OCI-LY1 (cell line): ENCODE measurements around the gene GYS2.

Experiments
- H2AFZ ChIP-seq: fragments of 200-600 bp; sonication (generic), shearing (Covaris generic); 2 replicates; pipeline ENCODE4 v1.6.0; 2014; ENCODE audit warnings: antibody characterized with exemption, mild to moderate bottlenecking, low read length
- H3F3A ChIP-seq: fragments of 200-600 bp; sonication (generic), shearing (Covaris generic); 2 replicates; pipeline ENCODE4 v1.6.0; 2014; ENCODE audit warnings: mild to moderate bottlenecking, antibody characterized with exemption, low read length, moderate library complexity; ENCODE audit not compliant: insufficient read depth
- H3K27ac ChIP-seq: fragments of 200-600 bp; sonication (generic); 2 replicates; pipeline ENCODE4 v1.5.1; 2014; ENCODE audit warnings: low read length, mixed run types, mild to moderate bottlenecking, low read depth; ENCODE audit not compliant: poor library complexity, severe bottlenecking
- H3K27me3 ChIP-seq: fragments of 200-600 bp; sonication (generic); 2 replicates; pipeline ENCODE4 v1.6.0; 2014; ENCODE audit warnings: antibody characterized with exemption, mild to moderate bottlenecking, low read length, moderate library complexity; ENCODE audit not compliant: insufficient read depth
- H3K36me3 ChIP-seq: fragments of 200-600 bp; sonication (generic); 2 replicates; pipeline ENCODE4 v1.6.1; 2014; ENCODE audit warnings: mild to moderate bottlenecking, antibody characterized with exemption, low read length, moderate library complexity, mixed read lengths; ENCODE audit not compliant: insufficient read depth
- H3K4me1 ChIP-seq: fragments of 200-600 bp; sonication (generic); 2 replicates; pipeline ENCODE4 v1.5.1; 2014; ENCODE audit warnings: mild to moderate bottlenecking, low read length, moderate library complexity; ENCODE audit not compliant: insufficient read depth, severe bottlenecking
- H3K4me2 ChIP-seq: fragments of 200-600 bp; sonication (generic), shearing (Covaris generic); 2 replicates; pipeline ENCODE4 v1.6.1; 2014; ENCODE audit warnings: low read length
- H3K4me3 ChIP-seq: fragments of 200-600 bp; sonication (generic); 2 replicates; pipeline ENCODE4 v1.5.1; 2014; ENCODE audit warnings: low read length, low read depth, mild to moderate bottlenecking, mixed read lengths; ENCODE audit not compliant: poor library complexity, severe bottlenecking
- H3K79me2 ChIP-seq: fragments of 200-600 bp; shearing (Covaris generic); 2 replicates; pipeline ENCODE4 v1.6.1; 2016; ENCODE audit warnings: mixed run types, low read length, mixed read lengths; ENCODE audit not compliant: insufficient read depth
- H3K9ac ChIP-seq: fragments of 200-600 bp; sonication (generic), shearing (Covaris generic); 2 replicates; pipeline ENCODE4 v1.6.1; 2014; ENCODE audit warnings: mild to moderate bottlenecking, low read length, mixed read lengths
- H3K9me2 ChIP-seq: fragments of 200-600 bp; sonication (generic), shearing (Covaris generic); 2 replicates; pipeline ENCODE4 v1.6.1; 2014; ENCODE audit warnings: low read depth, mild to moderate bottlenecking, low read length, mixed read lengths
- H3K9me3 ChIP-seq: fragments of 200-600 bp; shearing (Covaris generic); 2 replicates; pipeline ENCODE4 v1.6.1; 2014; ENCODE audit warnings: low read length, mixed read lengths
- H4K20me1 ChIP-seq: fragments of 200-600 bp; sonication (generic), shearing (Covaris generic); 2 replicates; pipeline ENCODE4 v1.6.0; 2016; ENCODE audit warnings: mild to moderate bottlenecking, low read length; ENCODE audit not compliant: insufficient read depth
- CTCF ChIP-seq: fragments of 200-600 bp; sonication (generic), shearing (Covaris generic); IDR thresholded peaks from 2 replicates; pipeline ENCODE4 v1.5.1; 2017; ENCODE audit warnings: mild to moderate bottlenecking, antibody characterized with exemption, low read length, moderate library complexity, mixed read lengths
- EZH2 ChIP-seq: fragments of 200-600 bp; sonication (generic), shearing (Covaris generic); IDR thresholded peaks from 2 replicates; pipeline ENCODE4 v1.8.0; 2017; ENCODE audit warnings: borderline replicate concordance, mixed run types, mild to moderate bottlenecking, antibody characterized with exemption, low read length, moderate library complexity, mixed read lengths

GYS2 gene

DNA sequence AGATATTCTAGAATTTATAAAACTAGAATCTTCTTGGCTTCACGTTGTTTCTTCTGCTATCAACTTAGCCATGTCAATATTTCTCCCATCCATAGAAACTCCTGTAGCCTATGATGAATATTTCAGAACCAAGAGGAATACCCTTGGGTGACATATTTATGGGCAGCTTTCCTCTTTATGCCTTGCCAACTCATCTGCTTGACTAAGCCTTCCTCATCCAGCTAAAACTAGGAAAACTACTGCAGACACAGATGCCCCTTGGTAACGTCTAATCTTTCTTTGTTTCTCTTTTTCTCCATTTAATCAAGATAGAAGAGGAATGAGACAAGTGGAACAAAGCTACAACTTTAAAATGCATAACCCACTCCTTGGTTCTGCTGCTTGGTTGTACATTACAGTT lies 96.8 kb downstream of the GYS2 start:
- Histone ChIP-seq H3K9me2 (no peaks in the 10 kb centered on the region), H3K36me3 (peaks cover 25% of the 10 kb centered on the region; the same call in 1 of the 2 replicates), H2AFZ (no peak overlapping the region), H3K9ac (no peak overlapping the region), H3K4me1 (peaks cover 10% of the 10 kb centered on the region), H4K20me1 (no peaks in the 10 kb centered on the region), H3K4me2 (no peak overlapping the region), H3K27me3 (no peaks in the 10 kb centered on the region), H3K9me3 (no peaks in the 10 kb centered on the region), H3K79me2 (peaks cover 44% of the 10 kb centered on the region), H3F3A (no peaks in the 10 kb centered on the region), H3K4me3 (no peak overlapping the region), H3K27ac (no peak overlapping the region)
- no peak for TF ChIP-seq EZH2
- TF ChIP-seq CTCF: no peak

DNA sequence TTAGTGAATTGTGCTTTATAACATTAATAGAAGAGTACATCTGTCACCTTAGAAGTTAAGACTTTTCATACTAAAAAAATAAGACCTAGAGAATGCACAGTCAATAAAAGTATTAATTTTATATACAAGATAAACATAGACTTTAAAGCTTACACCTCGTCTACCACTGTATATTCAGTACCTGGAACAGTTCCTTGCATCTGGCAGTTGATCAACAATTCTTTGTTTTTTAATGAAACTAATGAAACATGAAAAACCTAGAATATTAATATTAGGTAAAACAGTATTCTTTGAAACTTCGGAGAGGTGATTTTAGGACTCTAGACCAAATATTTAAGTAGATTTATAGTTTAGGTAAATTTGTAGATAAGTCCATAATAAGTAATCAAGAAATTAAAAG lies 98.8 kb downstream of the GYS2 start:
- Histone ChIP-seq H3K79me2 (peaks cover 55% of the 10 kb centered on the region), H3F3A (no peaks in the 10 kb centered on the region)

DNA sequence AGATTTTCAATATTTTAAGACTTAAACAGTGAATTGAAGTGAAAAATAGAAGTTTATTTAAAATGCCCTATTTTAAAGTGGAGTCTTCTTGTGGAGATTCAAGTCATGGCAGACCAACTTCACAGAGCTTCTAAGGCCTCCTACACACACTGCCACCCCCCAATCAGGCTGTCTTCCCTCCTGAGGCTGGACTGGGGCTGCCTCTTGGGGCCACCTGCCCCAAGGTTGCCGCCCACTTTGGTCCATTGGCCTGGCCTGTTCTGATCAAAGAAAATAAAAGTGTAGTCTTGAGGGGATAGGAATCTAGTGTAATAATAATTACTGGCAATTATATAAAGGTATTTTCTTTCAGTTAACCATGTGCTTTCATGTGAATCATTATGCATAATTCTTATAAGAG lies 101.8 kb downstream of the GYS2 start:
- Histone ChIP-seq H2AFZ (no peak overlapping the region), H3K9me3 (no peaks in the 10 kb centered on the region), H3F3A (no peaks in the 10 kb centered on the region), H3K4me1 (peaks cover 32% of the 10 kb centered on the region), H3K9ac (peak overlapping the region; percentile 81), H3K4me2 (peak overlapping the region; percentile 75), H3K79me2 (peaks cover 55% of the 10 kb centered on the region), H3K36me3 (peaks cover 14% of the 10 kb centered on the region), H3K9me2 (no peaks in the 10 kb centered on the region), H3K27ac (no peak overlapping the region), H4K20me1 (no peaks in the 10 kb centered on the region), H3K4me3 (peak overlapping the region; percentile 88), H3K27me3 (no peaks in the 10 kb centered on the region)
- TF ChIP-seq EZH2: no peak
- TF ChIP-seq CTCF: no peak

More for the DNA sequence above, 98.8 kb downstream of the GYS2 start:
- no peak overlapping the region for H2AFZ ChIP-seq
- no peak overlapping the region for H3K9ac ChIP-seq
- H3K27me3 ChIP-seq: no peaks in the 10 kb centered on the region
- H3K4me3 ChIP-seq: no peak overlapping the region
- no peak for TF ChIP-seq EZH2
- TF ChIP-seq CTCF: no peak
- H3K9me2 ChIP-seq: no peaks in the 10 kb centered on the region
- no peaks in the 10 kb centered on the region for H4K20me1 ChIP-seq
- H3K4me2 ChIP-seq: no peak overlapping the region
- H3K27ac ChIP-seq: no peak overlapping the region
- peaks cover 17% of the 10 kb centered on the region for H3K4me1 ChIP-seq
- H3K36me3 ChIP-seq: peaks cover 16% of the 10 kb centered on the region; the same call in 1 of the 2 replicates
- H3K9me3 ChIP-seq: no peaks in the 10 kb centered on the region
